Thyroid gland (tissue), 4 donors: ENCODE measurements around the gene DPP8. TPM values are rescaled to one million over a fixed set of nuclear protein-coding genes. Genes with fewer than 3 reads are reported as not detected.

Experiments used
- DNase-seq, 2 donors: peaks; one replicate each; pipeline ENCODE4 v3.0.0-alpha.2; 2019
- H3K27ac ChIP-seq, 3 donors: fragments of 200-600 bp; sonication (generic); 1 replicate in 2 of 3; 2 replicates in 1 of 3; pipeline ENCODE4 v1.5.1; 2016 to 2019; ENCODE audit warnings: mild to moderate bottlenecking in 1 of 3, moderate library complexity in 1 of 3
- H3K27me3 ChIP-seq: fragments of 200-600 bp; sonication (generic); one replicate; pipeline ENCODE4 v1.5.1; 2019
- H3K36me3 ChIP-seq, 2 donors: fragments of 200-600 bp; sonication (generic); one replicate each; pipeline ENCODE4 v1.5.1; 2016 to 2019
- H3K4me1 ChIP-seq, 2 donors: fragments of 200-600 bp; sonication (generic); one replicate each; pipeline ENCODE4 v1.5.1; 2017 to 2019
- H3K4me3 ChIP-seq, 3 donors: fragments of 200-600 bp; sonication (generic); replicated peaks in 1 of 3; 1 replicate in 2 of 3; 2 replicates in 1 of 3; pipeline ENCODE4 v1.5.1; 2016; ENCODE audit warnings: mild to moderate bottlenecking in 1 of 3
- H3K9me3 ChIP-seq: fragments of 200-600 bp; sonication (generic); one replicate; pipeline ENCODE4 v1.5.1; 2017
- CTCF ChIP-seq, 6 experiments: fragments of 200-600 bp in 3 of 6; fragments of 450-650 bp in 3 of 6; sonication (generic) in 3 of 6; IDR thresholded peaks; one replicate each; pipeline ENCODE4 v1.5.1; 2016 to 2019; ENCODE audit warnings: antibody characterized with exemption in 6 of 6, mild to moderate bottlenecking in 2 of 6, inconsistent platforms in 1 of 6, moderate library complexity in 1 of 6
- POLR2A ChIP-seq, 2 donors: fragments of 450-650 bp; IDR thresholded peaks; one replicate each; pipeline ENCODE4 v1.6.1; 2017; ENCODE audit warnings: antibody characterized with exemption in 2 of 2, mild to moderate bottlenecking in 2 of 2, moderate library complexity in 1 of 2
- WGBS, 2 donors: methylation state at CpG; one replicate each; pipeline ENCODE4 v1.1.5; 2017; 5-methylcytosine and 5-hydroxymethylcytosine counted together
- intact Hi-C: fragments of 100-400 bp; cut with DNase I; formaldehyde crosslinking; loops from one replicate; pipeline ENCODE4 v1.15.1; 2023
- small RNA-seq: library from RNA; depleted of rRNA; stranded (forward); fragments of <200 nt; gene quantifications from one replicate; pipeline ENCODE3, GENCODE V24; 2016
- total RNA-seq, 4 donors: library from RNA; depleted of rRNA; stranded (reverse); fragments of >200 nt; gene quantifications; one replicate each; pipeline ENCODE4 v1.2.3, GENCODE V29; 2016

DPP8 gene
- total RNA-seq, 4 donors from 2014 or later, result 44.8 to 53.5 (median 52.3) TPM

GRCh38 chr15:65394936-65395335 lies 122.6 kb downstream of the DPP8 start:
- Histone ChIP-seq H3K9me3 (no peaks in the 10 kb centered on the region), H3K27me3 (no peaks in the 10 kb centered on the region), H3K4me1 (no peaks in the 10 kb centered on the region), H3K4me3 (no peak overlapping the region), H3K27ac (no peak overlapping the region), H3K36me3 (no peaks in the 10 kb centered on the region)
- DNase-seq, result no peak
- no peak for TF ChIP-seq CTCF (IDR thresholded peaks at IDR 0.05)
- no peak for TF ChIP-seq POLR2A (IDR thresholded peaks at IDR 0.05)
- intact Hi-C loops, result no loop called here
- WGBS, 2 donors, result 87 to 97% methylated on average over 5 to 9 of the region's 9 CpGs

- WGBS, 2 donors, result 86 to 93% methylated on average over 11 of the region's 11 CpGs
- no peak for DNase-seq
- Histone ChIP-seq H3K4me3 (no peak overlapping the region), H3K9me3 (no peaks in the 10 kb centered on the region), H3K27me3 (no peaks in the 10 kb centered on the region), H3K4me1 (no peaks in the 10 kb centered on the region), H3K36me3 (no peaks in the 10 kb centered on the region), H3K27ac (no peak overlapping the region)
- intact Hi-C loops, result no loop called here
- no peak for TF ChIP-seq CTCF (IDR thresholded peaks at IDR 0.05)
- TF ChIP-seq POLR2A (IDR thresholded peaks at IDR 0.05), result no peak
These were observed 123.2 kb downstream of the DPP8 start for GRCh38 chr15:65394280-65394789.

GRCh38 chr15:65393557-65393956 lies 123.9 kb downstream of the DPP8 start:
- no peaks in the 10 kb centered on the region for H3K4me1 ChIP-seq
- DNase-seq, result no peak
- TF ChIP-seq CTCF (IDR thresholded peaks at IDR 0.05) (no peak), POLR2A (IDR thresholded peaks at IDR 0.05) (no peak)
- WGBS, 2 donors, result 84 to 88% methylated on average over 8 of the region's 8 CpGs
- intact Hi-C loops, result no loop called here
- no peaks in the 10 kb centered on the region for H3K9me3 ChIP-seq
- no peak overlapping the region for H3K27ac ChIP-seq
- H3K36me3 ChIP-seq, result no peaks in the 10 kb centered on the region
- no peaks in the 10 kb centered on the region for H3K27me3 ChIP-seq
- H3K4me3 ChIP-seq, result no peak overlapping the region

GRCh38 chr15:65393091-65393490 lies 124.4 kb downstream of the DPP8 start:
- TF ChIP-seq POLR2A (IDR thresholded peaks at IDR 0.05), result no peak
- TF ChIP-seq CTCF (IDR thresholded peaks at IDR 0.05), result no peak
- Histone ChIP-seq H3K27ac (no peak overlapping the region), H3K36me3 (no peaks in the 10 kb centered on the region), H3K9me3 (no peaks in the 10 kb centered on the region), H3K27me3 (no peaks in the 10 kb centered on the region), H3K4me1 (no peaks in the 10 kb centered on the region), H3K4me3 (no peak overlapping the region)
- WGBS, 2 donors, result 95 to 98% methylated on average over 11 to 13 of the region's 13 CpGs
- intact Hi-C loops, result no loop called here
- no peak for DNase-seq

Small RNA genes within 50 kb of the gene (small RNA-seq; reads per million reads assigned to genes)
- gene AC105129.1 (0.28 reads per million), gene RF00019 (not detected), gene RNU6-19P (not detected)

Other genes with a start within 250 kb of the DPP8 start
- 10 to 100 TPM; 11.3 to 15.5 (median 13.2) TPM for gene PARP16, start 230.8 kb downstream of the DPP8 start, total RNA-seq
- gene RNU5A-1, start 221.6 kb downstream of the DPP8 start, total RNA-seq, result not detected
- gene RNU5B-1, start 213.0 kb downstream of the DPP8 start, total RNA-seq, result not detected
- 1 to 10 TPM in 1 of 4 donors, under 1 TPM in 3; 0.22 to 1.5 (median 0.61) TPM for gene IGDCC3, start 139.7 kb downstream of the DPP8 start, total RNA-seq
- 10 to 100 TPM in 3 of 4 donors, 1 to 10 TPM in 1; 4.6 to 15.9 (median 10.6) TPM for gene IGDCC4, start 94.7 kb downstream of the DPP8 start, total RNA-seq
- 100 to 1,000 TPM; 103 to 172 (median 128) TPM for gene HACD3, start 12.8 kb upstream of the DPP8 start, total RNA-seq
- gene INTS14, start 93.4 kb upstream of the DPP8 start, total RNA-seq, result 10 to 100 TPM; 52.4 to 99.4 (median 62.9) TPM
- gene SLC24A1, start 104.2 kb upstream of the DPP8 start, total RNA-seq, result 10 to 100 TPM; 10.6 to 23.5 (median 13.0) TPM